ENCODE data around the gene HSP90AA1.
"Not testable (repeated sequence)": the region's sequence is repeated elsewhere in the genome, so short reads cannot be mapped to it uniquely, and the experiment has no call there.

Gene HSP90AA1

DNA sequence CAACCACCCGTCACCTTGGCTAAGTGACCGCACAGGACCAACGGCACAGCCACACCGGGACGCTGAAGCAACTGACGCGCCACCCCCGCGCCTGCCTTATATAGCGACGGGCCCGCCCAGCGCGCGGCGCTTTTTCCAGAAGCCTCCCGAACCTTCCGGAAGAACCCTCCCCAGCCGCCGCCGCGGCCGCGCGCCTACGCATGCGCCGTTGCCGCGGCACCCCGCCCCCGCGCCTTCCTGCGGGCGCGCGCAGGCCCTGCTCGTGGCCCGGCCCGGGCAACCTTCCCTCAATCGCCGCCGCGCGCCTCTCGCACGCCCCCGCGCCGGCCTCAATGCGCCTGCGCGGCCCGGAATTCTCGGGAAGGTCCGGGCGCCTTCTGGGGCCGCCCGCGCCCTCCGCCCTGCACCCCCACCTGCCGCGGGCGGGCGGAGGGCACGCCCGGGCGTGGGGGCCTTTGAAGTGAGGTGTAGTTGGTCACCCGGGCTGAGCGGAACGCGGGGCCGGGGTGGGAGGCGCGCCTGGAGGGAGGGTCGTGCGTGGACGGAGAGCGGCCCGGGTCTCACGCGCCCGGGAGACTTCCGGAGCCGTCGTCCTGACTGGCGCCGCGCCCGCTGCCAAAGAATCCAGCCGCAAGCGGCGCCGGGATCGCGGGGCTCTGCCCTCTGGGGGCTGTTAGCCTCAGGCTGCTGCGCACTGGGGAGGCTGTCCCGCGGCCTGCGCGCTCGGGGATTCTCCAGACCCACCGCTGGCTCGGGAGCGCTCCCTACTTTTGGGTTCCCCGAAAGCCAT, at the start of gene HSP90AA1:
Gene HSP90AA1, minus strand, starts transcription at position 73 of the 790 bp plus-strand sequence. CDS start 666 bp downstream, outside the sequence.
- H4K20me1 ChIP-seq (ENCODE audit: insufficient read depth, low read length) = 0 out of 2 replicates have a peak, but pooled peaks cover 3% of the 10 kb centered on the region
- TF ChIP-seq, protein P1, sequence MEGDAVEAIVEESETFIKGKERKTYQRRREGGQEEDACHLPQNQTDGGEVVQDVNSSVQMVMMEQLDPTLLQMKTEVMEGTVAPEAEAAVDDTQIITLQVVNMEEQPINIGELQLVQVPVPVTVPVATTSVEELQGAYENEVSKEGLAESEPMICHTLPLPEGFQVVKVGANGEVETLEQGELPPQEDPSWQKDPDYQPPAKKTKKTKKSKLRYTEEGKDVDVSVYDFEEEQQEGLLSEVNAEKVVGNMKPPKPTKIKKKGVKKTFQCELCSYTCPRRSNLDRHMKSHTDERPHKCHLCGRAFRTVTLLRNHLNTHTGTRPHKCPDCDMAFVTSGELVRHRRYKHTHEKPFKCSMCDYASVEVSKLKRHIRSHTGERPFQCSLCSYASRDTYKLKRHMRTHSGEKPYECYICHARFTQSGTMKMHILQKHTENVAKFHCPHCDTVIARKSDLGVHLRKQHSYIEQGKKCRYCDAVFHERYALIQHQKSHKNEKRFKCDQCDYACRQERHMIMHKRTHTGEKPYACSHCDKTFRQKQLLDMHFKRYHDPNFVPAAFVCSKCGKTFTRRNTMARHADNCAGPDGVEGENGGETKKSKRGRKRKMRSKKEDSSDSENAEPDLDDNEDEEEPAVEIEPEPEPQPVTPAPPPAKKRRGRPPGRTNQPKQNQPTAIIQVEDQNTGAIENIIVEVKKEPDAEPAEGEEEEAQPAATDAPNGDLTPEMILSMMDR (IDR thresholded peaks at IDR 0.05; ENCODE audit: low read depth, low read length) = no peak
- TF ChIP-seq EZH2phosphoT487 (IDR thresholded peaks at IDR 0.05; ENCODE audit: low read depth) = no peak
- no peaks in the 10 kb centered on the region for H3K27me3 ChIP-seq (ENCODE audit: low read depth, low read length)
- no peaks in the 10 kb centered on the region for H3K9me3 ChIP-seq (ENCODE audit: insufficient read depth, low read length)
- H3K4me2 ChIP-seq (ENCODE audit: low read length) = peak within 1 kb of the TSS; percentile 93
- H3K4me1 ChIP-seq (ENCODE audit: low read length) = peaks cover 21% of the 10 kb centered on the region
- H3K27ac ChIP-seq (ENCODE audit: low read length) = peak within 1 kb of the TSS; percentile 84
- peak within 1 kb of the TSS; percentile 95 for H3K4me3 ChIP-seq (ENCODE audit: low read length)
- H3K9ac ChIP-seq (ENCODE audit: low read length) = peak within 1 kb of the TSS; percentile 98
- H2AFZ ChIP-seq (ENCODE audit: low read depth, low read length) = peak within 1 kb of the TSS; percentile 68; the same call in 1 of the 2 replicates
- H3K79me2 ChIP-seq (ENCODE audit: low read length) = peaks cover 53% of the 10 kb centered on the region
- peaks cover 38% of the 10 kb centered on the region for H3K36me3 ChIP-seq (replicated peaks; ENCODE audit: low read depth, low read length)

DNA sequence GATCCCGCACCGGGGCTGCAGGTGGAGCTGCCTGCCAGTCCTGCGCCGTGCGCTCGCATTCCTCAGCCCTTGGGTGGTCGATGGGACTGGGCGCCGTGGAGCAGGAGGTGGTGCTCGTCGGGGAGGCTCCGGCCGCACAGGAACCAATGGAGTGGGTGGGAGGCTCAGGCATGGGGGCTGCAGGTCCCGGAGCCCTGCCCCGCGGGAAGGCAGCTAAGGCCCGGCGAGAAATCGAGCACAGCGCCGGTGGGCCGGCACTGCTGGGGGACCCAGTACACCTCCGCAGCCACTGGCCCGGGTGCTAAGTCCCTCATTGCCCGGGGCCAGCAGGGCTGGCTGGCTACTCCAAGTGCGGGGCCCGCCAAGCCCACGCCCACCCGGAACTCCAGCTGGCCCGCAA, 48.6 kb upstream of the HSP90AA1 start:
- H3K4me1 ChIP-seq (ENCODE audit: low read length); H3K4me2 ChIP-seq (ENCODE audit: low read length); H3K36me3 ChIP-seq (replicated peaks; ENCODE audit: low read depth, low read length); H2AFZ ChIP-seq (ENCODE audit: low read depth, low read length); H3K4me3 ChIP-seq (ENCODE audit: low read length); H3K27me3 ChIP-seq (ENCODE audit: low read depth, low read length); H4K20me1 ChIP-seq (ENCODE audit: insufficient read depth, low read length); H3K27ac ChIP-seq (ENCODE audit: low read length); H3K9ac ChIP-seq (ENCODE audit: low read length); H3K9me3 ChIP-seq (ENCODE audit: insufficient read depth, low read length): not testable (repeated sequence)
- peaks cover 17% of the 10 kb centered on the region for H3K79me2 ChIP-seq (ENCODE audit: low read length)

DNA sequence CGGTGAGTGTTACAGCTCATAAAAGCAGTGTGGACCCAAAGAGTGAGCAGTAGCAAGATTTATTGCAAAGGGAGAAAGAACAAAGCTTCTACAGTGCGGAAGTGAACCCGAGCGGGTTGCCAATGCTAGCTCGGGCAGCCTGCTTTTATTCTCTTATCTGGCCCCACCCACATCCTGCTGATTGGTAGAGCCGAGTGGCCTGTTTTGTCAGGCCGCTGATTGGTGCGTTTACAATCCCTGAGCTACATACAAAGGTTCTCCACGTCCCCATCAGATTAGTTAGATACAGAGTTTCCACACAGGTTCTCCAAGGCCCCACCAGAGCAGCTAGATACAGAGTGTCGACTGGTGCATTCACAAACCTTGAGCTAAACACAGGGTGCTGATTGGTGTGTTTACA, 47.9 kb upstream of the HSP90AA1 start:
- H3K4me1 ChIP-seq (ENCODE audit: low read length); H3K9ac ChIP-seq (ENCODE audit: low read length); H3K9me3 ChIP-seq (ENCODE audit: insufficient read depth, low read length); H3K4me3 ChIP-seq (ENCODE audit: low read length); H4K20me1 ChIP-seq (ENCODE audit: insufficient read depth, low read length); H3K27me3 ChIP-seq (ENCODE audit: low read depth, low read length); H3K4me2 ChIP-seq (ENCODE audit: low read length); H3K27ac ChIP-seq (ENCODE audit: low read length); H2AFZ ChIP-seq (ENCODE audit: low read depth, low read length); H3K36me3 ChIP-seq (replicated peaks; ENCODE audit: low read depth, low read length): not testable (repeated sequence)
- H3K79me2 ChIP-seq (ENCODE audit: low read length) = peaks cover 10% of the 10 kb centered on the region

DNA sequence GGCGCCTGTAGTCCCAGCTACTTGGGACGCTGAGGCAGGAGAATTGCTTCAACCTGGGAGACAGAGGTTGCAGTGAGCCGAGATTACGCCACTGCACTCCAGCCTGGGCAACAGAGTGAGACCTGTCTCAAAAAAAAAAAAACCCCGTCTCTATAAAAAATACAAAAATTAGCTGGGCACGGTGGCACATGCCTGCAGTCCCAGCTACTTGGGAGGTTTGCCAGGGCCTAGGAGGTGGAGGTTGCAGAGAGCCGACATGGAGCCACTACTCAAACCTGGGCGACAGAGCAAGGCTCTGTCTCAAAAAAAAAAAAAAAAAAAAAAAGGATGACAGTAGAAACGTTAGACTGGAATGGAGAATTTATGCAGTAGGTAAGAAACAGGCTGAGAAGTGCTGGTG, 47.2 kb upstream of the HSP90AA1 start:
- not testable (repeated sequence) for H3K36me3 ChIP-seq (replicated peaks; ENCODE audit: low read depth, low read length); H3K4me1 ChIP-seq (ENCODE audit: low read length); H3K27ac ChIP-seq (ENCODE audit: low read length); H3K9me3 ChIP-seq (ENCODE audit: insufficient read depth, low read length); H2AFZ ChIP-seq (ENCODE audit: low read depth, low read length); H3K9ac ChIP-seq (ENCODE audit: low read length); H3K27me3 ChIP-seq (ENCODE audit: low read depth, low read length); H3K4me2 ChIP-seq (ENCODE audit: low read length); H3K4me3 ChIP-seq (ENCODE audit: low read length); H4K20me1 ChIP-seq (ENCODE audit: insufficient read depth, low read length)
- H3K79me2 ChIP-seq (ENCODE audit: low read length) = peaks cover 10% of the 10 kb centered on the region

DNA sequence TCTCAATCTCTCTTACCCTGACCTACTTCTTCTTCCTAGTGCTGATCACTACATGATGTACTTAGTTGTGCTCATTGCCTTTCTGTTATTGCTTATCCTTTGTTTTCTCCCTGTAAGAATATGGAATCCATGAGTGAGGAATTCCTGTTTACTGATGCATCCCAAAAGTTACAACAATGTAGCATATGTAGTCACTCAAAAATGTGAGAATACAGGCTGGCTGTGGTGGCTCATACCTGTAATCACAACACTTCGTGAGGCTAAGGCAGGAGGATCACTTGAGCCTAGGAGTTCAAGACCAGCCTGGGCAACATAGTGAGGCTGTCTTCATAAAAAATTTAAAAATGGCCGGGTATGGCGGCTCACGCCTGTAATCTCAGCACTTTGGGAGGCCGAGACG, 44.9 kb upstream of the HSP90AA1 start:
- H4K20me1 ChIP-seq (ENCODE audit: insufficient read depth, low read length) = no peaks in the 10 kb centered on the region
- no peak overlapping the region for H3K4me2 ChIP-seq (ENCODE audit: low read length)
- H3K9me3 ChIP-seq (ENCODE audit: insufficient read depth, low read length) = no peaks in the 10 kb centered on the region
- no peak overlapping the region for H3K27ac ChIP-seq (ENCODE audit: low read length)
- no peaks in the 10 kb centered on the region for H3K27me3 ChIP-seq (ENCODE audit: low read depth, low read length)
- no peaks in the 10 kb centered on the region for H3K36me3 ChIP-seq (replicated peaks; ENCODE audit: low read depth, low read length)
- H3K4me3 ChIP-seq (ENCODE audit: low read length) = no peak overlapping the region
- H2AFZ ChIP-seq (ENCODE audit: low read depth, low read length) = no peak overlapping the region
- no peak overlapping the region for H3K9ac ChIP-seq (ENCODE audit: low read length)
- H3K79me2 ChIP-seq (ENCODE audit: low read length) = no peaks in the 10 kb centered on the region
- TF ChIP-seq, protein P1 (IDR thresholded peaks at IDR 0.05; ENCODE audit: low read depth, low read length) = no peak
- TF ChIP-seq EZH2phosphoT487 (IDR thresholded peaks at IDR 0.05; ENCODE audit: low read depth) = no peak
- H3K4me1 ChIP-seq (ENCODE audit: low read length) = peaks cover 8% of the 10 kb centered on the region; the same call in 1 of the 2 replicates
